ENCODE results near the gene IMP4. TPM values are rescaled to one million over a fixed set of nuclear protein-coding genes. Genes with fewer than 3 reads are reported as not detected.

IMP4 gene
- total and polyA plus RNA-seq, 2 of the 8 experiments (the other 6 are each of a cell fraction or from before 2014, with no cell fraction given): 96.8 to 194 TPM

DNA sequence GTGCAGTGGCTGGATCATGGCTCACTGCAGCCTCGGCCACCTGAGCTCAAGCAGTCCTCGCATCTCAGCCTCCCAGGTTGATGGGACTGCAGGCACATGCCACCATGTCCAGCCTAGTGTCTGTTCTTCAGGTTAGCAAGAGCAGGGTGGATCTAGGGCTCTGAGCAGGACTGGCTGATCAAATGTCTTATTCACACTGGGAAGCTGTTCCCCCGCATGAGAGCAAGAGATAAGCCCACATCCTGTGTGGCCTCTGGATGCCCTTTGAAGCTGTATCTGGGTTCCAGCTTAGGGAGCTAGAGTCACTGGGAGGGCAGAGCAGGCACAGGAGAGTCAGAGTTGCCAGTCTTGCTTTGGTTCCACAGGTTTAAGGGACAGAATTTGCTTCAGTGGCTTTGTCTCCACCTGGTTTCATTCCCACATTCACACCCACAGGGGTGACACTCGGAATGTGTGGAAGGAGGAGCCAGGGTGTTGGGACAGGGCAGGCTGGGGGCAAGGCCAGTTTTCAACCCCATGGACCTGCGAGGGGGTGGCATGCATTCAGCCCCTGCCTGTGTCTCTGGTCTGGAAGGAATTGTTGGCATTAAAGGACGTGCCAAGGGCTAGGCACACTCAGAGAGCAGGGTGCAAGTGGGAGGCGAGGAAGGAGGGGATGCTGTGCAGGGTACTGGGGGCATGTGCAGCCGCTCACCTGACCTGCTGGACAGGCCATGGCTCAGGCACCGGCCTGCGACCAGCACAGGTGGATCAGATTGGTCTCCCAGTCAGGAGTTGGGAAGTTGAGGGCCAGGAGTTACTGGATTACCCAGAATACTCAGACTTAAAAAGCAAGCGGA lies 37.6 kb downstream of the IMP4 start:
- H2BK12ac ChIP-seq (ENCODE audit: low read depth, low read length): no peak overlapping the region

More for the DNA sequence above, 37.6 kb downstream of the IMP4 start:
- no peak overlapping the region for H3K56ac ChIP-seq (replicated peaks; ENCODE audit: insufficient read length, low read depth, low read length)
- H4K8ac ChIP-seq (ENCODE audit: extremely low read depth, insufficient read depth, low read length): no peak overlapping the region
- no peak overlapping the region for H2BK20ac ChIP-seq (ENCODE audit: low read length)
- no peak overlapping the region for H2AFZ ChIP-seq (ENCODE audit: low read length)
- no peak overlapping the region for H3K4me3 ChIP-seq (ENCODE audit: extremely low read depth in 1 of 4, insufficient read depth in 2 of 4, low read depth in 3 of 4, low read length in 4 of 4)
- no peak overlapping the region for H3K4me2 ChIP-seq (ENCODE audit: insufficient read depth in 1 of 2, low read depth in 2 of 2, low read length in 2 of 2)
- no peaks in the 10 kb centered on the region for H3K4me1 ChIP-seq (replicated peaks in 1 of 4; ENCODE audit: control insufficient read depth in 3 of 4, insufficient read depth in 4 of 4, low read length in 3 of 4)
- H3K27ac ChIP-seq (ENCODE audit: low read depth, low read length): no peak overlapping the region
- H3K79me2 ChIP-seq (ENCODE audit: control insufficient read depth in 1 of 2, insufficient read depth in 2 of 2, low read length in 2 of 2): no peaks in the 10 kb centered on the region
- H2BK5ac ChIP-seq (ENCODE audit: low read depth, low read length): no peak overlapping the region
- no peak overlapping the region for H3K18ac ChIP-seq (ENCODE audit: extremely low read depth, low read length)
- H2BK15ac ChIP-seq (ENCODE audit: low read length): no peak overlapping the region
- H3K9me3 ChIP-seq (ENCODE audit: insufficient read depth in 2 of 2, low read depth in 1 of 2, low read length in 1 of 2): no peaks in the 10 kb centered on the region
- no peak overlapping the region for H2BK120ac ChIP-seq (replicated peaks; ENCODE audit: low read depth, low read length)
- H3K79me1 ChIP-seq (ENCODE audit: low read depth, low read length): no peaks in the 10 kb centered on the region
- DNase-seq (ENCODE audit: low read depth in 1 of 2, low spot score in 2 of 2): no peak
- H3K23me2 ChIP-seq (ENCODE audit: low read depth, low read length): no peaks in the 10 kb centered on the region
- FAIRE-seq: no peak
- H2AK5ac ChIP-seq (ENCODE audit: low read depth, low read length): no peak overlapping the region
- H4K91ac ChIP-seq (replicated peaks; ENCODE audit: insufficient read length, low read length): no peak overlapping the region
- no peak overlapping the region for H3K23ac ChIP-seq (ENCODE audit: insufficient read length)
- H3K27me3 ChIP-seq (replicated peaks in 1 of 4; ENCODE audit: control insufficient read depth in 3 of 4, extremely low read depth in 1 of 4, insufficient read depth in 3 of 4, low read length in 3 of 4): no peaks in the 10 kb centered on the region
- H3K9ac ChIP-seq (replicated peaks in 1 of 4; ENCODE audit: extremely low read depth in 1 of 4, low read depth in 3 of 4, low read length in 3 of 4): no peak overlapping the region
- 86% methylated on average over 11 of the region's 11 CpGs; no CpG with 5 or more reads in 1 of the 2 experiments for WGBS, 2 experiments (ENCODE audit: extremely low coverage in 1 of 2, insufficient coverage in 1 of 2, insufficient read length in 1 of 2, insufficient replicate concordance in 2 of 2, low coverage in 1 of 2, low lambda C conversion rate in 2 of 2, missing lambda C conversion rate in 1 of 2)
- no peak overlapping the region for H3K4ac ChIP-seq (replicated peaks; ENCODE audit: insufficient read length, low read depth, low read length)
- ChIA-PET CTCF (ENCODE audit: partially characterized antibody) (interaction anchor here (3.6 kb wide), 1 partner anchor 9 kb away, joined by 34 read pairs; no protein-coding TSS in a partner anchor), POLR2A (ENCODE audit: partially characterized antibody) (no interaction called here)
- H3K36me3 ChIP-seq (ENCODE audit: control insufficient read depth in 2 of 4, insufficient read depth in 4 of 4, low read length in 3 of 4): no peaks in the 10 kb centered on the region
- TF ChIP-seq JUND (IDR thresholded peaks at IDR 0.05; ENCODE audit: low read length) (no peak), TEAD4 (IDR thresholded peaks at IDR 0.05; ENCODE audit: low read depth, low read length) (no peak), TAF1 (IDR thresholded peaks at IDR 0.05; ENCODE audit: low read depth, low read length) (no peak), SUZ12 (IDR thresholded peaks at IDR 0.05; ENCODE audit: low read length) (no peak), GABPA (IDR thresholded peaks at IDR 0.05; ENCODE audit: borderline replicate concordance, insufficient read depth, low read length) (no peak), RFX5 (IDR thresholded peaks at IDR 0.05; ENCODE audit: borderline replicate concordance, low read depth, low read length) (no peak)
- TF ChIP-seq, protein P1, sequence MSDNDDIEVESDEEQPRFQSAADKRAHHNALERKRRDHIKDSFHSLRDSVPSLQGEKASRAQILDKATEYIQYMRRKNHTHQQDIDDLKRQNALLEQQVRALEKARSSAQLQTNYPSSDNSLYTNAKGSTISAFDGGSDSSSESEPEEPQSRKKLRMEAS (IDR thresholded peaks at IDR 0.05): no peak
- TF ChIP-seq, protein P2, sequence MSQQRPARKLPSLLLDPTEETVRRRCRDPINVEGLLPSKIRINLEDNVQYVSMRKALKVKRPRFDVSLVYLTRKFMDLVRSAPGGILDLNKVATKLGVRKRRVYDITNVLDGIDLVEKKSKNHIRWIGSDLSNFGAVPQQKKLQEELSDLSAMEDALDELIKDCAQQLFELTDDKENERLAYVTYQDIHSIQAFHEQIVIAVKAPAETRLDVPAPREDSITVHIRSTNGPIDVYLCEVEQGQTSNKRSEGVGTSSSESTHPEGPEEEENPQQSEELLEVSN (IDR thresholded peaks at IDR 0.05): no peak
- TF ChIP-seq, protein P3, sequence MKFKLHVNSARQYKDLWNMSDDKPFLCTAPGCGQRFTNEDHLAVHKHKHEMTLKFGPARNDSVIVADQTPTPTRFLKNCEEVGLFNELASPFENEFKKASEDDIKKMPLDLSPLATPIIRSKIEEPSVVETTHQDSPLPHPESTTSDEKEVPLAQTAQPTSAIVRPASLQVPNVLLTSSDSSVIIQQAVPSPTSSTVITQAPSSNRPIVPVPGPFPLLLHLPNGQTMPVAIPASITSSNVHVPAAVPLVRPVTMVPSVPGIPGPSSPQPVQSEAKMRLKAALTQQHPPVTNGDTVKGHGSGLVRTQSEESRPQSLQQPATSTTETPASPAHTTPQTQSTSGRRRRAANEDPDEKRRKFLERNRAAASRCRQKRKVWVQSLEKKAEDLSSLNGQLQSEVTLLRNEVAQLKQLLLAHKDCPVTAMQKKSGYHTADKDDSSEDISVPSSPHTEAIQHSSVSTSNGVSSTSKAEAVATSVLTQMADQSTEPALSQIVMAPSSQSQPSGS (IDR thresholded peaks at IDR 0.05; ENCODE audit: low read length): no peak
- H3K14ac ChIP-seq (ENCODE audit: insufficient read length): no peak overlapping the region
- peaks cover 0 to 4% of the 10 kb centered on the region in 2 experiments for H4K20me1 ChIP-seq (replicated peaks in 1 of 2; ENCODE audit: control insufficient read depth in 1 of 2, insufficient read depth in 2 of 2, low read length in 2 of 2)
- no peak overlapping the region for H4K5ac ChIP-seq (ENCODE audit: insufficient read length, low read depth, low read length)

All from H1 (cell line).